ENCODE results near the gene WAS. TPM values are rescaled to one million over a fixed set of nuclear protein-coding genes. Genes with fewer than 3 reads are reported as not detected.
"Not testable (repeated sequence)": the region's sequence is repeated elsewhere in the genome, so short reads cannot be mapped to it uniquely, and the experiment has no call there.

WAS gene
- total RNA-seq, 4 donors from 2014 or later = 1.2 to 7.1 (median 3.7) TPM

DNA sequence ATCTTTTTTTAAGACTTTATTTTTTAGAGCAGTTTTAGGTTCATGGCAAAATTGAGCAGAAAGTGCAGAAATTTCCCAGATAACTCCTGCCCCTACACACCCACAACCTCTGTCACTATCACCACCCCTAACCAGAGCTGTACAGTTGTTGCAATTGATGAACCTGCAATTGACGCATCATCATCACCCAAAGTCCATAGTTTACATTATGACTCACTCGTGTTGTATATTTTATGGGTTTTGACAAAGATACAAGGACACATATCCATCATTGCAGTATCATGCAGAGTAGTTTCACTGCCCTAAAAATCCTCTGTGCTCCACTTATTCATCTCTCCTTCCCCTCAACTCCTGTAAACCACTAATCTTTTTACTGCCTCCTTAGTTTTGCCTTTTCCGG is 34.5 kb upstream of the WAS start:
- H3K4me1 ChIP-seq = no peaks in the 10 kb centered on the region
- no peaks in the 10 kb centered on the region for H3K27me3 ChIP-seq
- WGBS, 2 donors = 57 to 65% methylated on average over 3 of the region's 3 CpGs
- H3K9me3 ChIP-seq = no peaks in the 10 kb centered on the region
- H3K4me3 ChIP-seq = no peak overlapping the region
- DNase-seq = no peak
- no peaks in the 10 kb centered on the region for H3K36me3 ChIP-seq
- H3K27ac ChIP-seq = peak overlapping the region in 1 of 4 donors; percentile 21
- TF ChIP-seq, protein P1, sequence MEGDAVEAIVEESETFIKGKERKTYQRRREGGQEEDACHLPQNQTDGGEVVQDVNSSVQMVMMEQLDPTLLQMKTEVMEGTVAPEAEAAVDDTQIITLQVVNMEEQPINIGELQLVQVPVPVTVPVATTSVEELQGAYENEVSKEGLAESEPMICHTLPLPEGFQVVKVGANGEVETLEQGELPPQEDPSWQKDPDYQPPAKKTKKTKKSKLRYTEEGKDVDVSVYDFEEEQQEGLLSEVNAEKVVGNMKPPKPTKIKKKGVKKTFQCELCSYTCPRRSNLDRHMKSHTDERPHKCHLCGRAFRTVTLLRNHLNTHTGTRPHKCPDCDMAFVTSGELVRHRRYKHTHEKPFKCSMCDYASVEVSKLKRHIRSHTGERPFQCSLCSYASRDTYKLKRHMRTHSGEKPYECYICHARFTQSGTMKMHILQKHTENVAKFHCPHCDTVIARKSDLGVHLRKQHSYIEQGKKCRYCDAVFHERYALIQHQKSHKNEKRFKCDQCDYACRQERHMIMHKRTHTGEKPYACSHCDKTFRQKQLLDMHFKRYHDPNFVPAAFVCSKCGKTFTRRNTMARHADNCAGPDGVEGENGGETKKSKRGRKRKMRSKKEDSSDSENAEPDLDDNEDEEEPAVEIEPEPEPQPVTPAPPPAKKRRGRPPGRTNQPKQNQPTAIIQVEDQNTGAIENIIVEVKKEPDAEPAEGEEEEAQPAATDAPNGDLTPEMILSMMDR (IDR thresholded peaks at IDR 0.05) = no peak
- no peak for TF ChIP-seq POLR2A (IDR thresholded peaks at IDR 0.05)
- intact Hi-C loops (cut with DNase I) = no loop called here

GRCh38 chrX:48652055-48652579 is 31.5 kb upstream of the WAS start:
- intact Hi-C loops (cut with DNase I); DNase-seq; H3K27me3 ChIP-seq; H3K36me3 ChIP-seq; H3K4me3 ChIP-seq; H3K4me1 ChIP-seq; H3K9me3 ChIP-seq; H3K27ac ChIP-seq: not testable (repeated sequence)
- 54 to 68% methylated on average over 5 of the region's 5 CpGs for WGBS, 2 donors

DNA sequence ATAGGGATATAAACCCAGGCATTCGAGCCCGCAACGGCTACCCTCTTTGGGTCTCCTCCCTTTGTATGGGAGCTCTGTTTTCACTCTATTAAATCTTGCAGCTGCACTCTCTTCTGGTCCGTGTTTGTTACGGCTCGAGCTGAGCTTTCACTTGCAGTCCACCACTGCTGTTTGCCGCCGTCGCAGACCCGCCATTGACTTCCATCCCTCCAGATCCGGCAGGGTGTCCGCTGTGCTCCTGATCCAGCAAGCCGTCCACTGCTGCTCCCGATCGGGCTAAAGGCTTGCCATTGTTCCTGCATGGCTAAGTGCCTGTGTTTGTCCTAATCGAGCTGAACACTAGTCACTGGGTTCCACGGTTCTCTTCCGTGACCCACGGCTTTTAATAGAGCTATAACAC is 28.9 kb upstream of the WAS start:
- WGBS, 2 donors = 33 to 75% methylated on average over 6 to 17 of the region's 19 CpGs
- H3K36me3 ChIP-seq; H3K27me3 ChIP-seq; H3K27ac ChIP-seq; H3K4me1 ChIP-seq; H3K9me3 ChIP-seq; intact Hi-C loops (cut with DNase I); DNase-seq: not testable (repeated sequence)
- peak overlapping the region in 1 of 4 donors; percentile 26 for H3K4me3 ChIP-seq

DNA sequence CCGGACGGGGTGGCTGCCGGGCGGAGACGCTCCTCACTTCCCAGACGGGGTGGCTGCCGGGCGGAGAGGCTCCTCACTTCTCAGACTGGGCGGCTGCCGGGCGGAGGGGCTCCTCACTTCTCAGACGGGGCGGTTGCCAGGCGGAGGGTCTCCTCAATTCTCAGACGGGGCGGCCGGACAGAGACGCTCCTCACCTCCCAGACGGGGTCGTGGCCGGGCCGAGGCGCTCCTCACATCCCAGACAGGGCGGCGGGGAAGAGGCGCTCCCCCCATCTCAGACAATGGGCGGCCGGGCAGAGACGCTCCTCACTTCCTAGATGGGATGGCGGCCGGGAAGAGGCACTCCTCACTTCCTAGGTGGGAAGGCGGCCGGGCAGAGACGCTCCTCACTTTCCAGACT is 23.9 kb upstream of the WAS start:
- no CpG with 5 or more reads among the region's 34 CpGs for WGBS, 2 donors
- H3K9me3 ChIP-seq; DNase-seq; H3K27ac ChIP-seq; H3K4me3 ChIP-seq; H3K27me3 ChIP-seq; H3K36me3 ChIP-seq; intact Hi-C loops (cut with DNase I); H3K4me1 ChIP-seq: not testable (repeated sequence)

DNA sequence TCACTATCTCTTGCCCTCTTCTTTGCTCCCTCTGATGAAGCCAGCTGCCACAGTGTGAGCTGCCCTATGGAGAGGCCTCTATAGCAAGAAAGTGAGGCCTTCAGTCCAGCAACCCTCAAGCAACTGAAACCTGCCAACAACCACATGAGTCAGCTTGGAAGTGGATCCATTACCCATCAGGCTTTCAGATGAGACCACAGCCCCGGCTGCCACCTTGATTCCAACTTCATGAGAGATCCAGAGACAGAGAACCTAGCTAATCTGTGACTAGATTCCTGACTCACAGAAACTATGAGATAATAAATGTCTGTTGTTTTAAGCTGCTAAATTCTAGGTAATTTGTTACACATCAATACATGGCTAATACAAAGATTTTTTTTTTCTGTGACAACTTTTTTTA is 20.4 kb upstream of the WAS start:
- intact Hi-C loops (cut with DNase I) = no loop called here
- 50 to 80% methylated on average over 1 of the region's 1 CpG for WGBS, 2 donors
- Histone ChIP-seq H3K27ac (no peak overlapping the region), H3K4me1 (no peaks in the 10 kb centered on the region), H3K4me3 (no peak overlapping the region), H3K9me3 (no peaks in the 10 kb centered on the region), H3K27me3 (no peaks in the 10 kb centered on the region), H3K36me3 (no peaks in the 10 kb centered on the region)
- TF ChIP-seq, protein P1 (IDR thresholded peaks at IDR 0.05) = no peak
- TF ChIP-seq POLR2A (IDR thresholded peaks at IDR 0.05) = no peak
- no peak for DNase-seq

GRCh38 chrX:48664156-48664555 is 19.4 kb upstream of the WAS start:
- no peak overlapping the region for H3K4me3 ChIP-seq
- H3K27ac ChIP-seq = no peak overlapping the region
- no peak for DNase-seq
- no peaks in the 10 kb centered on the region for H3K36me3 ChIP-seq
- no peaks in the 10 kb centered on the region for H3K4me1 ChIP-seq
- no peaks in the 10 kb centered on the region for H3K9me3 ChIP-seq
- TF ChIP-seq POLR2A (IDR thresholded peaks at IDR 0.05) = no peak
- TF ChIP-seq, protein P1 (IDR thresholded peaks at IDR 0.05) = no peak
- WGBS, 2 donors = 60 to 92% methylated on average over 1 of the region's 1 CpG
- no peaks in the 10 kb centered on the region for H3K27me3 ChIP-seq
- intact Hi-C loops (cut with DNase I) = no loop called here

DNA sequence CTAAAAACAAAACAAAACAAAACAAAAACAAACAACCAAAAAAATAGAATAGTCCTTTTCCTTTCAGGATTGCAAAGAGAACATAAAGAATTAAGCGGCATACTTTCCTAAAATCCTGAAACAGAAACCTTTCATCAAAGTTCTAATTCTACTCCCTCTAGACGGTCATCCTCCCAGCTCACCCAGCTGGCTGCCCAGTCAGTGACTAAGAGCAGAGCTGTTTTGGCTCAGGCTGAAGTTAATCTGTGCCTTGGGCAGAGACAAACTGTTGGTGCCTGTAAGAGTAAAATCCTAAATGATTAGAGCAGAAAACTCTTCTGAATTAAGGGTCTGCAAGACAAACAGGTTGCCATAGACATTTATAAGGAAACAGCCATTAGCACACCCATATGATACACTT is 17.6 kb upstream of the WAS start:
- TF ChIP-seq, protein P1 (IDR thresholded peaks at IDR 0.05) = no peak
- TF ChIP-seq POLR2A (IDR thresholded peaks at IDR 0.05) = no peak
- Histone ChIP-seq H3K4me1 (no peaks in the 10 kb centered on the region), H3K36me3 (no peaks in the 10 kb centered on the region), H3K9me3 (no peaks in the 10 kb centered on the region), H3K27me3 (no peaks in the 10 kb centered on the region), H3K27ac (no peak overlapping the region), H3K4me3 (no peak overlapping the region)
- 63 to 66% methylated on average over 2 of the region's 2 CpGs for WGBS, 2 donors
- no peak for DNase-seq
- intact Hi-C loops (cut with DNase I) = no loop called here

All from esophagus squamous epithelium (tissue), 5 donors.